Activated CD4-positive, alpha-beta T cell treated with anti-CD3 and anti-CD28 coated beads, Interleukin-2, Interleukin-6, amounts not matched to agents 100 ng/mL and 50 ng/mL, durations not matched to agents 16 hours and 8 hours (primary cell): ENCODE results near the gene AMPH.
"Not testable (repeated sequence)": the region's sequence is repeated elsewhere in the genome, so short reads cannot be mapped to it uniquely, and the experiment has no call there.

Experiments
- DNase-seq: peaks from one replicate; pipeline ENCODE4 v3.0.0-alpha.2; 2020

AMPH gene

GRCh38 chr7:38345299-38346172, 285.6 kb downstream of the AMPH start:
- DNase-seq, result peak; percentile 79

DNA sequence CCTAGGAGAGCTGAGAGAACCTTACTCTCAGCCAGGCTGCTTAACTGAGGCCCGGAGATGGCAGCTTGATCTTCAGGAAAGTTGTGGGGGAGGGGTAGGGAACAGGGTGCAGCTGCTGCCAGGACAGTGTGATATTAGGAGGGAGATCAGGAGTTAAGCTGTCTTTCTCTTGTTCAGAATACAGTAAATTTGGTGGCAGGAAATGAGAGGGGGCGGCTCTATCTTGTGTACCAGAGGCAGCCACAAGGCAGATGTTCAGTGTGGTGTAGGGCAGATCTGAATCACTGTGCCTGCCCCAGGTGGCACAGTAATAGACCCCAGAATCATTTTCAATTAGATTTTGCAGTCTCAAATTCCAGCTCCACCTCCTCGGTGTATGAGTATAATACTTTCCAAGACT, 286.4 kb downstream of the AMPH start:
- DNase-seq, result peak; percentile 62

GRCh38 chr7:38342135-38342534, 289.0 kb downstream of the AMPH start:
- not testable (repeated sequence) for DNase-seq

GRCh38 chr7:38341172-38341705, 289.9 kb downstream of the AMPH start:
- peak; percentile 42 for DNase-seq

DNA sequence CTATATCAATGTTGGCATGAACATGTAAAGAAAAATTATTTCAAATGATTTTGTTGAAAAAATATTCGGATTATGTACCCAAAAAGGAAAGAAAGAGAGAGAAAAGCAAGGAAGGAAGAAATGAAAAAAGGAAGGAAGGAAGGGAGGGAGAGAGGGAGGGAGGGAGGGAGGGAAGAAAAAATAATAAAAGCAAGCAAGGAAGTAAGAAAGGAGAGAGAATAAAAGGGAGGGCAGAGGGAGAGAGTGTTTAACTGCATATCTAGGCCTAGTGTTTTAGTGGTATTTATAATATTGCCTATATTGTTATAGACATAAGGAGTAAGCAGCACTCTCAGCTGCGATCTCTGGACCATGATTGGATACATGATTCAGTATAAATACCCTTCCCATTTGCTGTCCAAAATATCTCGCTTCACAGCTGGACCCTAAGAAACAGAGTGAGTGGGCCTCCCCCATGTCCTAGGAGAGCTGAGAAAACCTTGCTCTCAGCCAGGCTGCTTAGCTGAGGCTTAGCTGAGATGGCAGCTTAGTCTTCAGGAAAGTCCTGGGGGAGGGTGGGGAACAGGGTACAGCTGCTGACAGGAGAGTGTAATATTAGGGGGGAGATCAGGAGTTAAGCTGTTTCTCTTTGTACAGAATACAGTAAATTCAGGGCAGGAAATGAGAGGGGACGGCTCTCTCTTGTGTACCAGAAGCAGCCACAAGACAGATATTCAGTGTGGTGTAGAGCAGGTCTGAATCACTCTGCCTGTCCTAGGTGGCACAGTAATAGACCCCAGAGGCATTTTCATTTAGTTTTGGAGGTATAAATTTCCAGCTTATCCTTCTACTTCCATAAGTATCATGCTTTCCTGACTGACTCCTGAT, 291.0 kb downstream of the AMPH start:
- peak; percentile 30 for DNase-seq

- not testable (repeated sequence) for DNase-seq
Measured at GRCh38 chr7:38336148-38336515, 295.0 kb downstream of the AMPH start.

DNA sequence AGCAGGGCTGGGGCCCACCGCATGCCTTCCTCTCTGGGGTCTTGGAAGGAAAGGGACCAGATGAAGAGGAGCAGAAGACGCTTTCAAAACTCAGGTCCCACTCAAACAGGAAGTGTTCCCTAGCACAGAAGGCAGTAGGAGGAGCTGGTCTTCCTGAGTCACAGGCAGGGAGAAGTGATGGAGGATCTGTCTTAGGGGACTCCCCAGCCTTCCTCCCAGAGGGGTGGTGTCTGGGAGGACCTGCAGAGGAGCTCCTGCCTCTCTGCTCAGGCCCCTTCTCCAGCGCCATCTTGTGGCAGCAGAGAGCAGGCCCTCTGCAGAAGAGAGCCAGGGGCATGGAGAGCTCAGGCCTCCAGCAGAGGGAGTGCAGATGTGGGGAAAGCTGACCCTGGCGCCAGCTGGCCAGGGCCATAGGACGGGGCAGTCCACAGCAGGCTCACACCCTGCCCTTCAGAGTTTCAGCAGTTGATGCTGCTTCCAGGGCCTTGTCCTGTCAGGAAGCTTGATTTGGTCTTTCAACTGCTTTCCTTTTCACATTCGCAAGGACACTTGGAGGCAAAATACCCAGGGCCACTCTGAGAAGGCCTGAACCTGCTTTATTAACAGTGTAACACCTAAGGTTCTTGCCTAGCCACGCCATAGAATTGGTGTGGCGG, 295.6 kb downstream of the AMPH start:
- DNase-seq, result peak; percentile 91

- no peak for DNase-seq
Measured at GRCh38 chr7:38335128-38335491, 296.1 kb downstream of the AMPH start.

DNA sequence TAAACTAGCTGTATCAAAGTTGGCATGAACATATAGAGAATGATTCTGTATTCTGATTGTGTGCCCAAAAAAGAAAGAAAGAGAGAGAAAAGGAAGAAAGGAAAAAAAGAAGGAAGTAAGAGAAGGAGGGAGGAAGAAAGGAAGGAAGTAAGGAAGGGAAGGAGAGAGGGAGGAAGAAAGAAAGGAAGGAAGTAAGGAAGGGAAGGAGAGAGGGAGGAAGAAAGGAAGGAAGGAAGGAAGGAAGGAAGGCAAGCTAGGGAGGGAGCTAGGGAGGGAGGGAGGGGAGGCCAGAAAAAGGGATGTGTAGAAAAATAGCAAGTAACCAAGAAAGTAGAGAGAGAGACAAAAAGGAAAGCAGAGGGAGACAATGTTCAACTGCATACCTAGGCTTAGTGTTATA, 297.0 kb downstream of the AMPH start:
- DNase-seq, result no peak
